IPS-NIHi11 (cell line): ENCODE data around the gene LTO1.
"Not testable (repeated sequence)": the region's sequence is repeated elsewhere in the genome, so short reads cannot be mapped to it uniquely, and the experiment has no call there.

Experiments
- DNase-seq: peaks from one replicate; pipeline ENCODE4 v3.0.0; 2012; ENCODE audit warnings: mixed read lengths, low spot score

Gene LTO1

DNA sequence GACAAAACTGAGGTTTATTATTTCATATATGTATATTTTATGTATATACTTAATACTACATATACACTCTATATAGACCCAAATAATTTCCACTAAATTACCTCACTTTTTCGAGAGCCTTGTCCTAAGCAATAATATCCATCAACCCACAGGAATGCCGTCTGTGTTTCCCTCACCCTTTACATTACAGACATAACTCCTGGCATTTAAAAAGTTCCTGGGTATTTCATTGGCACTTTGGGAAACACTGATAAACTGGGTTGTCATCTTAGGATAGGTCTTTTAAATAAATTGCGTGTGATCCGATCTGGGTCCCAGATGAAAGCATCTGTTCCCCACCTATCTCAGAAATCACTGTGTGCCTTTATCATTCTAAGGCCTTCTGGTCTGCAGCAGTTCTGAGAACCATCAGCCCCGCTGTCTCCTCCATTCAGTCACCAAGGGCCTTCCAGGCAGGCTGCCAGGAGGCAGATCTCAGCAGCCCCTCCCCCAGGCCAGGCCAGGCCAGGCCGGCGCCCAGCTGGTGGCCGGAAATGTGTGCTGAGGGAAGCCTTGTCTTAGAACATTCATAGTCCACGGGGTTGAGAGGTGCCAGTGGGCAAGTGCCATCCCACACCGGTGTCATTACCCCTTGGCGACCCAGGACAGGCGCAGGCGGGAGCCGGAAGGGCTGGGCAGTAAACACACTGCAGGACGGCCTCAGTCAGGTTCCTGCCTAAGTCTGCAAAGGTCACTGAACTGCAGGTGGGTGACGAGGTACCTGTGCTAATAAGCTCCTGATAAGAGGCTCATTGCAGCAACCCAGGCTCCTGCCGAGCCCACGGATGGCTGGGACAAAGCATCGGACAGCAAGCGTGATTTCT, 25.4 kb upstream of the LTO1 start:
- DNase-seq, result peak; percentile 81

DNA sequence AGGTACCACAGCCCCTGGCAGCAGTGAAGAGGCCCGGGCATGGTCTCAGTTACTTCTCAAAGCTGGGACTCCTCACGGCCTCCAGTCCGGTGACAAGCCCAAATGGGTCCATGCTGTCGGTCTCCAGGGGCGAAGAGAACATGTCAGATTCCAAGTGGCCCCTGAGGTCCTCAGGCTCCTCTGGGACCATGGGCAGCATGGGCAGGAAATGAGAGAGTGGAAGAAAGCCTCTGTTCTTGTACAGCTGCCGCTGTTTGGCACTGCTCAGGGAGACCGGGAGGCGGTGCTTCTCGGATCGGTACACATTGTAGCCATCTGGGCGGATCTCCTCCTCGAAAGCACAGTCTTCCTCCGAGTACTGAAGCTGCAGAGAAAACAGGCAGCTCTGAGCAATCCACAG, 24.1 kb upstream of the LTO1 start:
- no peak for DNase-seq

DNA sequence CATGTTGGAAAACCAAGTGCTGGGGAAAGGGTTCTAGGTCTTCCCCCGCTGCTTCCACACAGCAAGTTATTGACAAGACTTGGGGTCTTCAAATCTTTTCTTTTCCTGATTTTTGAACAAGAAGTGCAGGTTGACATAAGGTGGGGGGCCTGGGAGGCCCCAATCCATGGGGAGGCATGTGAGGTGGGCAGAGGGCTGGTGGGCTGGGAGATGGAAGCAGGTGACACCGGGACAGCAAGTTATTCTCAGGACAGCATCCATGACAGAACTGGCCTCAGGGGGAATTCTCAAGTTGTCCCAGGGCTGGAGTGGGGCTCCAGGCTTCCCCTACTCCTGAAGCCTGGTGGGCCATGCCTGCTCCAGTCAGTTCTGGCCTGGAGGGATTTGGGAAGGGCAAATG, 23.2 kb upstream of the LTO1 start:
- no peak for DNase-seq

DNA sequence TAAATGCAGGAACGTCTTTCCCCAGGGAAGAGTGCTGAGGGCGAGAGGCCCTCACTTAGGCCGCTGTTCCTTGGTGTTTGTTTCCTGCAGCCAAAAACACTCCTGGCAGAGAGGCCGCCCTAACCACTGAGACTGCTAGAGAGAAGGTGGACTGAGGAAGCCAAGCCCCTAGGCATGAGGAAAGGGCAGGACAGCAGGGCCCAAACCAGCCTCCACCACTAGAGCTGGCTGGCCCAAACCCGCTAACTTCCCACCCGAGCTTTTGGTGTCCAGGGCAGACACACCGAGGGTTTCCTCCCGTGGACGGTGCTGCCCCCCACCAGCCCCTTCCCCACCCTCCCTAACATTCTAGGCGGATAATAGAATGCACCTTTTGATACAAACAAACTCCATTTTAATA, 22.7 kb upstream of the LTO1 start:
- DNase-seq, result no peak

DNA sequence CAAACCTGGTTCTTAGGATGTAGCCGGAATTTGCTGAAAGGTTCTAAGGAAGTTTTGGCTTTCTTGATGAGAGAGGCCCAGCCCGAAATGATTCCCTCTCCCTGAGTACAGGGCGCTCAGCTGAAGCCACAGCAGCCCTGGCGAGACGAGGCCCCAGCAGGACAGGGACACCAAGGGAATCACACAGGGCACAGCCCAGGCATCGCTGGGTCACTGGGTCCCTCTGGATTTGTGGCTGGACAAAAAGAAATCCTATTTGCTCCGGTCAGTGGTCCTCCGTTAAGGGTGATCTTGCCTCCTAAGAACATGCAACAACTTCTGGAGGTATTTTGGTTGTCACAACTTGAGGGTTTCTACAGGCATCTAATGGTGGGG, 22.3 kb upstream of the LTO1 start:
- DNase-seq, result no peak

DNA sequence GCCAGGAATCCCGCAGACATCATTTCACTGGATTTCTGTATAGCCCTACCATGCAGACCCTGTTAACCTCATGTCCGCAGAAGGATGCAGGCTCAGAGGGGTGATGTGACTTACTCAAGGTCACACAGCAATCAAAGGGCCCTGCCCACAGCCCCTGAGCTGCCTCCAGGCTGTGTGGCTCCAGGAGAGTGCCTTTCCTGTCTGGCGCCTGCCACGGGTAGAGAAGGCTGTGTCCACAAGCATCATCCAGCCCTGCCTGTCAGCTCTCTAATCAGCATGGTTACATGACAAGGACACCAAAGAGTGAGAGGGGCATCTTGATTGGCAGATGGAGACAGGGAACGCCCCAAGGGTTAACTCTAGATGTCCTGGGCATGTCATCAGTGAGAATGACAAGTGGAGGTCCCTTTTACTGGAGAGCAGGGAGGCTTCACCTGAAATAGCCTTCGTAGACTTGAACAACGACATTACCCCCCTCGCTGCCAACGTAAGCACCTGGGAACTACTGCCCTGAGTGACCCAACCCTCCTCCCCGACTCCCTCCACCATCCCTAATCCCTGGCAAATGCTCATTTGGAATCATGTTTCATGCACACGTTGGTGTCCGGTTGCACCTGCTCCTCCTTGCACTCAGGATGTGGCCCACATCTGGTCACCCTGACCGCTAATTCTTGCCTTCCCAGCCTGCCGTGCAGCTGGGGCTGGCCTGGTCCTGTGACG, 21.8 kb upstream of the LTO1 start:
- no peak for DNase-seq

DNA sequence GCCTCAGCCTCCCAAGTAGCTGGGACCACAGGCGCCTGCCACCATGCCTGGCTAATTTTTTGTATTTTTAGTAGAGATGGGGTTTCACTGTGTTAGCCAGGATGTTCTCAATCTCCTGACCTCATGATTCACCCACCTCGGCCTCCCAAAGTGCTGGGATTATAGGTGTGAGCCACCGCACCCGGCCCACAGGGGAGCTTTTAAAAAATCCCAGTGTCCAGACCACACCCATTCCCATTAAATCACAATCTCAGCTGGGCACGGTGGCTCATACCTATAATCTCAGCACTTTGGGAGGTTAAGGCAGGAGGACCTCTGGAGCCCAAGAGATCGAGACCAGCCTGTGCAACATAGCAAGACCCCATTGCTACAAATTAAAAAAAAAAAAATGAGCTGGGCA, 20.8 kb upstream of the LTO1 start:
- not testable (repeated sequence) for DNase-seq

DNA sequence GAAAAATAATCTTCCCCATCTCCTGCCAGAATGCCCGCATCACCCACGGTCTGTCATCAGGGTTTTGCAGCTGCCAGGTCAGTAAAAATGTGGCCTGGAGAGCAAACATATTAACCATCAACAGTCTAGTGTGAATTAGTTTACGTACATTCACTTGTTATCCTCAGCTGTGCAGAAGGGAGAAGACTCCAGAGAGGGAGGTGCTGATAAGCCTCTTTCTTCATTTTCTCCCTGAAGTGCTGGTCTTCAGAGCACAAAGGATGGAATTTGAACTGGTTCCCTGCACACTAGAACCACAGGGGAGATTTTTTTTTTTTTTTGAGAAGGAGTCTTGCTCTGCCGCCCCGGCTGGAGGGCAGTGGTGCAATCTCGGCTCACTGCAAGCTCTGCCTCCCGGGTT, 20.4 kb upstream of the LTO1 start:
- DNase-seq, result no peak

DNA sequence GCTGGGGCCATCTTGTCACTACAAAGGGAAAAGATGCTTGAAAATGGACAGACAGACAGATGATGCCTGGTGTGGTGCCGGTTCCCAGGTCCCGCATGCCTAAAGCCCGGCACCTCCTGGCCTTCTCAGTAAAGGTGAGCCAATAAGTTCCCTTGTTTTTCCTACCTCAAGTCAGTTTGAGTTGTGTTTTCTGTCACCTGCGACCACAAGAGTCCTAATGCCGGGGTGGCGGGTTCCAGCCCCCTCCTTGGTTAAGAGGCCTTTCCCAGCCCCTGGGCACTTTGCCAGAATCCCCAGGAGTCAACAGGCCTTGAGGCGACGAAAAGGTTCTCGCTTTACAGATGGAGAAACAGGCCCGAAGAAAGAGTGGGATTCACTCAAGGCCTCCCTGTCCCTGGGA, 19.6 kb upstream of the LTO1 start:
- DNase-seq, result no peak

DNA sequence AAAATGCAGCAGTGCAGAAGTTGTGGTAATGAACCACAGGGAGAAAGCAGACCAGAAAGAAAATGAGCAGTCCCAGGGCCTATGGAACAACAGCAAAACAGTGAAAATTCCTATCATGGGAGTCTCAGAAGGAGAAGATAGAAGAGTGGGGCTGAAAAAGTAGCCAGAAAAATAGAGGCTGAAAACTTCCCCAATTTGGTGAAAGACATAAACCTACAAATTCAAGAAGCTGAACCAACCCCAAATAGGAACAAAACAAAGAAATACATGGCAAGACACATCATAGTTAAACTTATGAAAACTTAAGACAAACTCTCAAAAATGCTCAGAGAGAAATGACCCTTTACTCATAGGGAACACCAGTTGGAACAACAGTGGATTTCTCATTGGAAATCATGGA, 17.3 kb upstream of the LTO1 start:
- DNase-seq, result no peak

DNA sequence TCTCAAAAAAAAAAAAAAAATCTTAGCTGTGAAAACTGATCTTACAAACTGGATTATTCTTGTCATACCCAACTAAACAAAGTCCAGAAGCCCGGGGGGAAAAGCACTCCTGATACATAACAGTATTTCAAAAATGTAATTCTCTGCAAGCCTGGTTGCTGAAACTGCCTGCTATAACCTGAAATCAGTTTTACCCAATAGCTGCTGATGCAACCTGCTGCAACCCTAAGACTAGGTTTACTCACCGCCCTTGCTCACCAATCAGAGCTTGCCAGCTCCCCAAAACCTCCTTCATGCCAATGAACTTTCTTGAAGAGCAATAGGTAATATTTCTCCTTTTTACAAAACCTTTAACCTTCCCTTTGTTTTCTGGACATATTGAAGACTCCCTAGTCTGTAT, 16.3 kb upstream of the LTO1 start:
- DNase-seq, result no peak

DNA sequence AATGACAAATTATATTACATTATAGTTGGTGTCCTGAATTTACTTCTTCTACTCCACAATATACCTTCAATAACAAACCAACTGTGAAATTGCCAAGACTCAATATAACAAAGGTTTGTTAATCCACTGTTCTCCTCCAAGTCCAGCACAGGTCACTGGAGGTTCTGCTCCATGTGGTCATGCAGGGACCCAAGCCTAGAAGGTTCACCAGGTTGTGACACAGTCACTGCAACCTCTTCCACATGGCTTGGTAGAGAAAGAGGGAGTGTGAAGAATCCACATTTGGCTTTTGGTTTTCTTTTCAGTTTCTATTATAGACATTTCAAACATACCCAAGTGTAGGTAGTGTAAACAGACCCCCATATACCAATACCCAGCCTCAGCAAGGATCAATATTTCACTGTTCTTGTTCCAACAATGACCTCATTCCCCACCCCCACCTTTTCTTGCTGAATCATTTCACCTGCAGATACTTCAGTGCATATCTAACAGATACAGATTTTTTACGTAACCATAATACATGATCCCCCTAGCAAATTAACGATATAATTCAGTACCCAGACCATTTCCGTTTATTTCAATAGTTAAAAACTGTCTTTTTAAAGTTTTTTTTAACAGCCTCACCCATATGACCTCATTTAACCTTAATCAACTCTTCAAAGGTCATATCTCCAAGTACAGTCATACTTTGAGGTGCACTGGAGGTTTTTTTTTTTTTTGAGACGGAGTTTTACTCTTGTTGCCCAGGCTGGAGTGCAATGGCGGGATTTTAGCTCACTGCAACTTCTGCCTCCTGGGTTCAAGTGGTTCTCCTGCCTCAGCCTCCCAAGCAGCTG, 14.5 kb upstream of the LTO1 start:
- no peak for DNase-seq

DNA sequence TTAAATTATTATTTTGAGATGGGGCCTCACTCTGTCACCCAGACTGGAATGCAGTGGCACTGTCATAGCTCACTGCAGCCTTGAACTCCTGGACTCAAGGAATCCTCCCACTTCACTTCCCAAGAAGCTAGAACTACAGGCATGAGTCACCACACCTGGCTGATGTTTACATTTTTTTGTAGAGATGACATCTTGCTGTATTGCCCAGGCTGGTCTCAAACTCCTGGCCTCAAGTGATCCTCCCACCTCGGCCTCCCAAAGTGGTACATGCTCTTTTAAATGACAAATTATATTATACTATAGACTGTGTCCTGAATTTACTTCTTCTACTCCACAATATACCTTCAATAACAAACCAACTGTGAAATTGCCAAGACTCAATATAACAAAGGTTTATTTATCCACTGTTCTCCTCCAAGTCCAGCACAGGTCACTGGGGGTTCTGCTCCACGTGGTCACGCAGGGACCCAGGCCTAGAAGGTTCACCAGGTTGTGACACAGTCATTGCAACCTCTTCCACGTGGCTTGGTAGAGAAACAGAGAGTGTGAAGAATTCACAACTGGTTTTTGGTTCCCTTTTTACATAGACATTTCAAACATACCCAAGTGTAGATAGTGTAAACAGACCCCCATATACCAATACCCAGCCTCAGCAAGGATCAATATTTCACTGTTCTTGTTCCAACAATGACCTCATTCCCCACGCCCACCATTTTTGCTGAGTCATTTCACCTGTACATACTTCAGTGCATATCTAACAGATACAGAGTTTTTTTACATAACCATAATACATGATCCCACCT, 13.0 kb upstream of the LTO1 start:
- DNase-seq, result not testable (repeated sequence)

DNA sequence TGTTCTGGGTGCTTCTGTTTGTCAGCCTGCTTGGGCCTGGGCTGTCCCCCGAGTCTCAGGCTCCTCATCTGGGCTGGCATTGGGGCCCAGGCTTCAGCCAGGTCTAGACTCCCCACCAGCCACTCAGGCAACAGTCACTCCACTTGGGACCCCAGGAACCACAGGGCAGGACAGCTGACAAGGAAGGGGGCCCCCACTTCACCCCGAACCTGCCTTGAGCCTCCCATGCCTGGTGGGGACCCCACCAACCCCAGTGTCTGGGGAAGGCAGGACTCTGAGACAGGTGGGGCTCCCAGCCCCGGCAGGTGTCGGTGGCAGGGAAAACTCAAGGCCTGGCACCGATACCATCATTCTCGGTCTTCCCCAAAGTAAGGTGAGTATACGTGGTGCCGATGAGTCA, 11.7 kb upstream of the LTO1 start:
- no peak for DNase-seq

DNA sequence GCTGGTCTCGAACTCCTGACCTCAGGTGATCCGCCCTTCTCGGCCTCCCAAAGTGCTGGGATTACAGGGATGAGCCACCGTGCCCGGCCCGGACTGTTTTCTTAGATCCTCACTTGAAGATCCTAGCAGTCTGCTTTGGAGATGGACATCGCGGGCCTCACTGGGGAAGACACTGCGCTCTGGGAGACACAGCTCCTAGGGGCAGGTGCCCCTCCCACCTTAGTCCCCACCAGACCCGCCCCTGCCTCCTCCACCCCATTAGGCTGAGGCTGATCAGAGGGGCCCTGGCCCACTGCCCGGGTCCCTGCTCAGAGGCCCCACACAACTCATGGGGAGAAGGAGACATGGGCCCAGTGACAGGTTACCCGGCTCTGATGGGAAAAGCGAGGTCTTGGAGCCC, 11.3 kb upstream of the LTO1 start:
- no peak for DNase-seq

DNA sequence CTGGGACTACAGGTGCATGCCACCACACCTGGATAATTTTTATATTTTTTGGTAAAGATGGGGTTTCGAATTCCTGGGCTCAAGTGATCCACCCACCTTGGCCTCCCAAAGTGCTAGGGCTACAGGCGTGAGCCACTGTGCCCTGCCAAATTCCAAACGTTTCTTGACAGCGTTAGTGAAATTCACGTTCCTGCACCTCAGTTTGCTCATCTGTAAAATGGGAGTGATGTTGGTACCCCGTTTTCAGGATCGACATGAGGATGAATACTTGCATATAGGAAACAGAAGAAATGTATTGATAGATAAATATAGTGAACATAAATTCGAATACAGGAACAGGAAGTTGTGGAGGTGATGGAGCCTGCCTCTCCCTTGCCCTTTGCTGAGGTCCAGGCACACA, 10.2 kb upstream of the LTO1 start:
- no peak for DNase-seq

DNA sequence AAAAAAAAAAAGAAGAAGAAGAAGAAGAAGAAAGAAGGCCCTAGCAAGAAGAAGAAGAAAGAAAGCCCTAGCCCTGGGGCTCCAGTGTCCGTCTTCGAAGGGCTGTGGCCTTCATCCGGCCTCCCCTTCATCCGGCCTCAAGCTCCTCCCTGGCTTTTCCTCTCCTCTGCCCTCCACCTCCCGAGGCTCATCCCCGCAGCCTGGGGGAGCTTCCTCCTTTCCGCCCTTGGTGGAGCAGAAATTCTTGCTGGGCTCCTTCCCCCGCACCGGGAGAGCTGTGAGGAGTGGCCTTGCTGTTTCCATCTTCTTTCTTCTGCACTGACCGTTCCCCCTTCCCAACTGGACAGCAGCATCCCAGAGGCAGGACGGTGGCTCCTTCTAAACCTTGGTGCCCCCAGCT, 9.5 kb upstream of the LTO1 start:
- DNase-seq, result no peak

DNA sequence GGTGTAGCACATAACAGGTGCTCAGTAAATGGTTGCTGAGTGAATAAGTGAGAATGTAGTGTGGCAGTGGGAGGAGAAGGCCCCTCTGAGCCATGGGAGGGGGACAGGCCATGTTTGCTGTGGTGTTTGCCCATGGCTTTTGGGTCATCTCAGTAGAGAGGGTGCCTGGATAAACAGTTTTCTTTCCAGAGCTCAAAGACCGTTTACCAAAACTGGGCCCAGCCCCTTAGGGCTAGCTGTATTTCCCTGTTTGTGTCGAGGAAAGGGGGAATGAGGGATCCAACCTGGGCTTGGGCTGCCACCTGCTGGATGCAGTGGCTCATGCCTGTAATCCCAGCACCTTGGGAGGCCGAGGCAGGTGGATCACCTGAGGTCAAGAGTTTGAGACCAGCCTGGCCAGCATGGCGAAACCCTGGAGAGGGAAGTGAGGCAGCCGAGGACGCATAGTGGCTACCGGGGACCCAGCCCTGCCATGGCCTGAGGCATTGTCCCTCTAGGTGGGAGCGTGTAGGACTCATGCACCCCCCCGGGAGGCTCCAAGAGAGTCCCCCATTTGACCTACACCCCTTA, 8.7 kb upstream of the LTO1 start:
- no peak for DNase-seq

DNA sequence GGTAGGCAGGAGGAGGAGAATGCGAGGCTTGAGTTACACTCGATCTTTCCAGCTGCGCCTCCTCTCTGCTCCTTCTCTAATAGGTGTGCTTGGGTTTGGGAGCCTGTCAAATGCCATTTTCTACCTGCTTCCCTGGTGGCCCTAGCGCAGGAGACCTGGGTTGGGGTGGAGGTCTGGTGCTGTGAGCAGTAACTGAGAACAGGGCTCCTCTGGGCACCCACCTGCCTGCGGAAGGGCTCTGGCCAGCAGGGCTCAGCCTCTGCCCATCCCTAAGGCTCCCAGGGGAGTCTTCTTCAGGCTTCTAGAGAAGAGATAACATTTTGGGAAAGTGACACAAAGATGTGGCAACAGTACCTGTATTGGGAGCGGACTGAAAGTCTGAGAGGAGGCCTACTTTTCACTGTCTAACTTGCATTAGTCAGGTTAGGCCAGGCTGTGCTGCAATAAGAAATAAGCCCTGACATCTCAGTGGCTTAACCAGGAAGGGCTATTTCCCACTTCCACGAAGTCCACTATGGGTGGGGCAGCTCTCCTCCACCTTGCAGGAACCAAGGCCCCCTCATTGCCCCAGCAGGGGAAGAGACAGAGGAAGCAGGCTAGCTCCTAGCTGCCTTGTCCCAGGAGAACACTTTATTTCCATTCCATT, 7.7 kb upstream of the LTO1 start:
- no peak for DNase-seq

DNA sequence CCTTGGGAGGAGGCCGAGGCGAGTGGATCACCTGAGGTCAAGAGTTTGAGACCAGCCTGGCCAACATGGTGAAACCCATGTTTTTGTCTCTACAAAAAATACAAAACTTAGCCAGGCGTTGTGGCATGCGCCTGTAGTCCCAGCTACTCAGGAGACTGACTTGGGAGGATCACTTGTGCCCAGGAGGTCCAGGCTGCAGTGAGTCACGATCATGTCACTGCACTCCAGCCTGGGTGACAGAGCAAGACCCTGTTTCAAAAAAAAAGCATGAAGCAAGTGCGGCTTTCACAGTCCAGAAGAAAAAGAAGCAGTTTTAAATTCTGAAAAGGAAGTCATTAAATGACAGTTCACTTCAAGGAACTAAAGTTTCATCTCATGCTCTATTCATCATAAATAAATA, 7.1 kb upstream of the LTO1 start:
- no peak for DNase-seq

DNA sequence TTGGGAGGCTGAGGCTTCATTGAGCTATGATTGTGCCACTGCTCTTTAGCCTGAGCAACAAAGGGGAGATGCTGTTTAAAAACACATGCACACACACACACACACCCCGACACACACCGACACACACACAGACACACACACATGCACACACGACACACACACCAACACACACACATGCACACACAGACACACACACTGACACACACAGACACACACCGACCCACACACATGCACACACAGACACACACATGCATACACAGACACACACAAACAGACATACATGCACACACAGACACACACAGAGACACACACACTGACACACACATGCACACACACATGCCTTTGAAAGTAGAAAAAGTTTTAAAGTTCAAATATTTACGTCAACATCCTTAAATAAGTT, 5.5 kb upstream of the LTO1 start:
- DNase-seq, result no peak
